CD4-positive, alpha-beta T cell treated with Interleukin-2 at 100 ng/mL for 4 hours (primary cell): Measurements from ENCODE around the gene RNF126.
"Not testable (repeated sequence)": the region's sequence is repeated elsewhere in the genome, so short reads cannot be mapped to it uniquely, and the experiment has no call there.

Experiments used
- DNase-seq: peaks from one replicate; pipeline ENCODE4 v3.0.0-alpha.2; 2020; ENCODE audit warnings: low spot score

Gene RNF126

GRCh38 chr19:628168-628567 is 34.8 kb downstream of the RNF126 start:
- no peak for DNase-seq

GRCh38 chr19:626566-626965 is 36.4 kb downstream of the RNF126 start:
- not testable (repeated sequence) for DNase-seq

DNA sequence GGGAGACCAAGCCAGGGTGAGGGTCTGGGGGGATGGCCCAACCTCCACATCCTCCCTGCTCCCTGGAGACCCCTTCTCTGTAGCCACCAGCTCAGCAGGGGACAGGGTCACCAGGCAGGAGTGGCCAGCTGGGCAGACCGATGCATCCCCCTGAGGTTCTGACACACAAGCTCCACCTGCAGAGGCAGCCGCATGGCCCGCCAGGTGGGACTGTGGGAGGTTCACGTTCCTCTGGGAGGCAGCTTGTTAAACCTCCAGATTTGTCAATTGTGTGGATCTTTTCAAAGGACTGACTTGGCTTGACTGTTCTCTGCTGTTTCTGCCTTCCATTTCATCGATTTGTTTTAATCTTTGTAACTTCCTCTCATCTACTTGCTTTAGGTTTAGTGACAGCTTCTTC is 37.8 kb downstream of the RNF126 start:
- DNase-seq, result no peak

GRCh38 chr19:624433-625109 is 38.4 kb downstream of the RNF126 start:
- no peak for DNase-seq

GRCh38 chr19:623974-624373 is 39.0 kb downstream of the RNF126 start:
- DNase-seq, result no peak

DNA sequence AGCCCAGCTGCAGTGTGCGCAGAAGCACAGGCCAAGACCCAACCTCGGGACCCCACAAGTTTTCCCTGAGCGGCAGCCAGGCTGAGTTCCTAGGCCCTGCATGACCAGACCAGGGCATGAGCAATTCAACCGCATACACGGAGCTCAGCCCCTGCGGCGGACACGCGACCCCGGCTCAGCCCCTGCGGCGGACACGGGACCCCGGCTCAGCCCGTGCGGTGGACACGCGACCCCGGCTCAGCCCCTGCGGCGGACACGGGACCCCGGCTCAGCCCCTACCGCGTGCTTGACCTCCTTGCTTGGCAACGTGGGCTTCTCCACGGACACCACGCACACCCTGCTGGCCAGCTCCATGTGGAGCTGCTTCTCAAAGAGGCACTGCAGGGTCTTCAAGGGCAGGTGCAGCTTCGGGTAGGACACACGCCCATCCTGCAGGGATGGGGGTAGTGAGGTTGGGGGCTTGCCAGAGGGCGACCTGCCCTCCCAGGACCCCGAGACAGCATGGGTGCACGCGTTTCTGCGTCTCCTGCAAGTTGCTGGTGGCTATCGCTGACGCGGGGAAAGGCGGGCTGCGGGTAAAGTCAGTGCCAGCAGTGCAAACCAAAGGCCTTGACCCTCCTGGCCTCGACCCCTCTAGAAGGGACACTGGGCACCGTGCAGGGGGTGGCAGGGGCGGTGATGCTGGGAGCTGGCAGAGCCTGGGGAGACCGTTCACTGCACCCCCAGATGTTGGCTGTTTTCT is 39.7 kb downstream of the RNF126 start:
- no peak for DNase-seq

DNA sequence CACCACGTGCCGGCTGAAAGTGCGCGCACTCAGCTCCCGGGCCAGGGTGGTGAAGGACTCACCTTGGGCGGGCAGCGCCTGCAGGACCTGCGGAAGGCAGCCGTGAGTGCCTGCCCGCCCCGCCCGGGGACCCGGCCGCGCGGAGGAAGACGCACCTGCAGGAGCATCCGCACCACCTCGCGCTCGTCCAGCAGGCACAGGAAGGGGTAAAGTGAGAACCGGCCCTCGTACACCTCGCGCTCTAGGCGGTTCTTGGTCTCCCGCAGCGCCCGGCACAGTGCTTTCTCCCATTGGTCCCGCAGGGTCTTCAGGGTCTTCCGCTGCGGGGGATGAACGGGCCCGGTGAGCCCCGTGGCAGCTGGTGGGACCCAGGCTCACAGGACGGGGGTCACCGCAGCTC is 40.3 kb downstream of the RNF126 start:
- DNase-seq, result no peak

GRCh38 chr19:621819-622218 is 41.2 kb downstream of the RNF126 start:
- no peak for DNase-seq

- not testable (repeated sequence) for DNase-seq
Measured at GRCh38 chr19:621191-621590, 41.8 kb downstream of the RNF126 start.

- DNase-seq, result no peak
Measured at GRCh38 chr19:620166-620862, 42.7 kb downstream of the RNF126 start.

DNA sequence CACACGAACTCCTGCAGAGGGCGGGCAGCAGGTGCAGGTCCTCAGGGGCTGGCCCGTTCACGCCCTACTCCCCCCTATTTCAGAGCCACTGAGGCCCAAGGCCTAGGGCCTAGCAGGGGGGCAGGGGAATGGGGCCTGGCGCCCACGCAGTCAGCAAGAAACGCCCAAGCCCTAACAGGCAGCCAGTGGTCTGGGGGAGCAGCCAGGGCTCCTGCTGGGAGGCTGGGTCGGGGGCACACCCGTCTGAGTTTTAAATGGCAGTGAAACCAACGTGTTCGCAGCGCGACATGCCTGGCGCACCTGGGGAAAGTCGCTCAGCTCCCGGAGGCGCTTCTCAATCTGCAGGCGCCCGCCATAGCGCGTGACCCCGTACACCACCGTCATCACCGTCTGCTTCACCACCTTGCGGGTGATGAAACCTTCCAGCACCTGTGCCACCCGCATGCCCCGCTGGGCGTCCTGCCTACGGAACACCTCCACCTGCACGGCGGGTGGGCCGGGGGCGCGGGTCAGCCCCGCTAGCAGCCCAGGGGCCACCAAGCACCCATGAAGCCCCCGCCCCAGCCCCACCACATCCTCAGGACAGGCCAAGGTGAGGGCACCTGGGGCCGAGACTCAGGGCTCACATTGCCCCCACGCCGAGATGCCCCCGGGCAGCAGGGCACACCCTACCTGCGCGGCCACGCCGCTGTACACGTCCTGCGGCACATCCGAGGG is 43.6 kb downstream of the RNF126 start:
- no peak for DNase-seq

- no peak for DNase-seq
Measured at GRCh38 chr19:618674-619285, 44.2 kb downstream of the RNF126 start.

- DNase-seq, result no peak
Measured at GRCh38 chr19:618247-618619, 44.8 kb downstream of the RNF126 start.

DNA sequence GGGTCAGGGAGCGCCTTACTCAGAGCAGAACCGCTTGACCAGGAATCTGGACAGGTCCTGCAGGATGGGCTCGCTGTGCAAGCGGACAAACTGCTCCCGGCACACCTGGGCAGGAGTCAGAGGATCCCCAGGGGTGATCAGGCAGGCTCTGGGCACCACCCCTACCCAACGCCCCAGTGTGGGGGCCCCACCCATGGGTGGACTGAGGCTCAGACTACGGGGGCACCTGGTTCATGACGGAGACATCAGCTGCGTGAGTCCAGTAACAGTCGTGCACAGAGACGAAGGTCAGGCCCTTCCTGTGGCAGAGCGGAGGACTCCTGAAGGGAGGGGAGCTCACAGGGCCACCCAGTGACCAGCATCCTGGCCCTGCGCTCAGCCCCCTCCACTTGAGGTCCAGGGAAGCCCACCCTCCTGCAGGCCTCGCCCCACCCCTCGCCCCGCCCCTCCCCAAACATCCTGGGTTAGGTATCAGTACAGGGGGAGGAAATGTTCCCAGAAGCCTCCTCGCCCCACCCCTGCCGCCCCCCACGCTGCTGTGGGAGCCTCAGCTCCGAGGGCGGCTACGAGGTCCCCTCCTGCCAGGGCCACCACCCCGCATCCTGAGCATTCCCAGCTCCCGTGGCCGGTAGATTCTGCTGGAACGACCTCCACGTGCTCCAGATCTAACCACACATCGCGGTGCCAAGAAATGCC is 45.3 kb downstream of the RNF126 start:
- DNase-seq, result no peak

DNA sequence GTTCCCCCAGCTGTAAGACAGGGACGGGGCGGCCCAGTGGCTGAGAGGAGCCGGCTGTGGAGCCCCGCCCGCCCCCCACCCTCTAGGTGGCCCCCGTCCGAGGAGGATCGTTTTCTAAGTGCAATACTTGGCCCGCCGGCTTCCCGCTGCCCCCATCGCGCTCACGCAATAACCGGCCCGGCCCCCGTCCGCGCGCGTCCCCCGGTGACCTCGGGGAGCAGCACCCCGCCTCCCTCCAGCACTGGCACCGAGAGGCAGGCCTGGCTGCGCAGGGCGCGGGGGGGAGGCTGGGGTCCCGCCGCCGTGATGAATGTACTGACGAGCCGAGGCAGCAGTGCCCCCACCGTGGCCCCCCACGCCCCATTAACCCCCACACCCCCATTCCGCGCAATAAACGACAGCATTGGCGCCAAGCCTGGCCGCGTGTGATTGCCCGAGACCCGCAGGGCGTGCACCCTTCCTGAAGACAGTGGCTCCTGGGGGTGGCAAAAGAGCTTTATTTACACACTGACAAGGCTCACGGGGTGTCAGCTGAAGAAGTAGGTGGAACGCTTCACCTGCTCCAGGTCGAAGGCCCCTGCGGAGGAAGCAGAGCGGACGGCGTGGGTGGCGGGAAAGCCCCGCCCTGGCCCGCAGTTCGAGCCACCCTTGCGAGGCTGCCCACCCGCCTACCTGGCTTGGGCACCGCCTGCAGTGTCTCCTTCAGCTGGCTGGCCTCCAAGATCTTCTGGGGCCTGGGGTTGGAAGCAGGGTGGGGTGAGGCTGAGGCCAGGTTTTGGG is 46.1 kb downstream of the RNF126 start:
- no peak for DNase-seq

DNA sequence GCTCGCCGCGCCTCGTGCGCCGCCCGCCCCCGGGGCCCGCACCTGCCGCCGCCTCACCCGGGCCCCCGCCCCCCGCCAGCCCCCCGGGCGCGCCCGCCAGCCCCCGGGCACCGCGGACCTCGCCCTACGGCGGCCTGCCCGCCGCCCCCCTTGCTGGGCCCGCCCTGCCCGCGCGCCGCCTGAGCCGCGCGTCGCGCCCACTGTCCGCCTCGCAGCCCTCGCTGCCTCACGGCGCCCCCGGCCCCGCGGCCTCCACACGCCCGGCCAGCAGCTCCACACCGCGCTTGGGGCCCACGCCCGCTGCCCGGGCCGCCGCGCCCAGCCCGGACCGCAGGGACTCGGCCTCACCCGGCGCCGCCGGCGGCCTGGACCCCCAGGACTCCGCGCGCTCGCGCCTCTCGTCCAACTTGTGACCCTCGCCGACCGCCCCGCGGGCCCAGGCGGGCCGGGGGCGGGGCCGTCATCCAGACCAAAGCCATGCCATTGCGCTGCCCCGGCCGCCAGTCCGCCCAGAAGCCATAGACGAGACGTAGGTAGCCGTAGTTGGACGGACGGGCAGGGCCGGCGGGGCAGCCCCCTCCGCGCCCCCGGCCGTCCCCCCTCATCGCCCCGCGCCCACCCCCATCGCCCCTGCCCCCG is 46.8 kb downstream of the RNF126 start:
- DNase-seq, result no peak

DNA sequence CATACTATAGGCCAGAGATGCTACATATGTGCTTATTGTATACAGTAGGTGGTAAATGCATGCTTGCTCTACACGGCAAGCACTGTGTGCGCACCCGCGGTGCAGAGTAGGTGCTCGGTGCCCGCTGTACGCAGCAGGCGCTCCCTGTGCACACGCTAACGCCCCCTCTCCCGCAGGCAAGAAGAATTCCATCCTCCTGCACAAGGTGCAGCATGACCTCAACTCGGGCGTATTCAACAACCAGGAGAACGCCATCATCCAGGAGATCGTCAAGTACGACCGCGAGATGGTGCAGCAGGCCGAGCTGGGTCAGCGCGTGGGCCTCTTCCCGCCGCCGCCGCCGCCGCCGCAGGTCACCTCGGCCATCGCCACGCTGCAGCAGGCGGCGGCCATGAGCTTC is 47.4 kb downstream of the RNF126 start:
- no peak for DNase-seq

DNA sequence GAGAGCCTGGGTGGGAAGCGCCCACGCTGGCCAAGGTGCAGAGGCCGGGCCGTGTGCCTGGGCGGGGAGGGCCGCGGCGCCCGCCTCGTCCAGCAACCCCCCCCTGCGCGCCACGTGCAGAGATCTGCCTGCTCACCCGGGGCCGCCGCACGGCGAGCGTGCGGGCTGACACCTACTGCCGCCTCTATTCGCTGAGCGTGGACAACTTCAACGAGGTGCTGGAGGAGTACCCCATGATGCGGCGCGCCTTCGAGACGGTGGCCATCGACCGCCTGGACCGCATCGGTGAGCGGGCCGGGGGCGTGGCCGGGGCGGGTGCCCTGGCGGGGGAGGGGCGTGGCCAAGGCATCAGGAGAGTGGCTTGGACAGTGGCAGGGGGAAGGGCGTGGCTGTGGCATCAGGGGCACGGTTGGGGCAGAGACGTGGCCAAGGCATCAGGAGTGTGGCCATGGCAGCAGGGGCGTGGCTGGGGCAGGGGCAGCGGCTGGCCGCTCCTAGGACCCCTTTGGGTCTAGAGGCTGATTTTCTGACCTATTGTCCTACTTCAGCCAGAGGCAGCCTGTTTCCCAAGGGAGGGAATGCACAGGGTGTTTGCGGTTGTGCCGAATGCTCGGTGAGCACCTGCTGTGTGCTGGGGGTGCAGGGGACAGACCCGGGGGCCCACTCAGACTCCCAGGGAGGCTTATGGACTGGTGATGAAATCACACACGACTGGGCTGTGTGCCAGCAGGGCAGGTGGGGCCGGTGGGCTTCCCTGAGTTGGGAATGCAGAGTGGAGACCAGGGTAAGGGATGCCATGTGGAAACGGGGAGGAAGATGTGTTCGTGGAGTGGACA is 49.1 kb downstream of the RNF126 start:
- no peak for DNase-seq

GRCh38 chr19:612941-613340 is 50.1 kb downstream of the RNF126 start:
- no peak for DNase-seq
